ENCODE measurements around the gene ATG7. TPM values are rescaled to one million over a fixed set of nuclear protein-coding genes. Genes with fewer than 3 reads are reported as not detected.
"Not testable (repeated sequence)": the region's sequence is repeated elsewhere in the genome, so short reads cannot be mapped to it uniquely, and the experiment has no call there.

ATG7 gene
- total RNA-seq, 1 experiment from 2014 or later = 50.9 TPM

GRCh38 chr3:11511606-11512005, 239.4 kb downstream of the ATG7 start:
- not testable (repeated sequence) for H2AFZ ChIP-seq (ENCODE audit: low read length); H3K36me3 ChIP-seq (ENCODE audit: insufficient read depth, low read length); H3K4me3 ChIP-seq (ENCODE audit: low read length); H3K27ac ChIP-seq (ENCODE audit: low read length); H3K27me3 ChIP-seq (ENCODE audit: low read length); H3K4me1 ChIP-seq (ENCODE audit: low read length); H3K4me2 ChIP-seq (ENCODE audit: low read depth, low read length, poor library complexity, severe bottlenecking); H3K9me2 ChIP-seq (replicated peaks; ENCODE audit: insufficient read depth, low read length); DNase-seq; H3K9me3 ChIP-seq (ENCODE audit: low read length); H3K9ac ChIP-seq (ENCODE audit: low read length); H4K20me1 ChIP-seq (ENCODE audit: insufficient read depth, low read depth, low read length); H3K79me2 ChIP-seq (ENCODE audit: low read length)

DNA sequence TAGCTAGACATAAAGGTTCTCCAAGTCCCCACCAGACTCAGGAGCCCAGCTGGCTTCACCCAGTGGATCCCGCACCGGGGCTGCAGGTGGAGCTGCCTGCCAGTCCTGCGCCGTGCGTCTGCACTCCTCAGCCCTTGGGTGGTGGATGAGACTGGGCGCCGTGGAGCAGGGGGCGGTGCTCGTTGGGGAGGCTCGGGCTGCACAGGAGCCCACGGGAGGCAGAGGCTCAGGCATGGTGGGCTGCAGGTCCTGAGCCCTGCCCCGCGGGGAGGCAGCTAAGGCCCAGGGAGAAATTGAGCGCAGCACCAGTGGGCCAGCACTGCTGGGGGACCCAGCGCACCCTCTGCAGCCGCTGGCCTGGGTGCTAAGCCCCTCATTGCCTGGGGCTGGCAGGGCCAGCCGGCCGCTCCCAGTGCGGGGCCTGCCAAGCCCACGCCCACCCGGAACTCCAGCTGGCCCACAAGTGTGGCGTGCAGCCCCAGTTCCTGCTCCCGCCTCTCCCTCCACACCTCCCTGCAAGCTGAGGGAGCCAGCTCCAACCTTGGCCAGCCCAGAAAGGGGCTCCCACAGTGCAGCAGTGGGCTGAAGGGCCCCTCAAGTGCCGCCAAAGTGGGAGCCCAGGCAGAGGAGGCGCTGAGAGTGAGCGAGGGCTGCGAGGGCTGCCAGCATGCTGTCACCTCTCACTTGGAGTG, 241.1 kb downstream of the ATG7 start:
- H3K4me1 ChIP-seq (ENCODE audit: low read length); H3K9ac ChIP-seq (ENCODE audit: low read length); H3K79me2 ChIP-seq (ENCODE audit: low read length); H3K4me3 ChIP-seq (ENCODE audit: low read length); H2AFZ ChIP-seq (ENCODE audit: low read length); H3K9me3 ChIP-seq (ENCODE audit: low read length); H3K27me3 ChIP-seq (ENCODE audit: low read length); H3K36me3 ChIP-seq (ENCODE audit: insufficient read depth, low read length); H4K20me1 ChIP-seq (ENCODE audit: insufficient read depth, low read depth, low read length); H3K27ac ChIP-seq (ENCODE audit: low read length); DNase-seq; H3K9me2 ChIP-seq (replicated peaks; ENCODE audit: insufficient read depth, low read length); H3K4me2 ChIP-seq (ENCODE audit: low read depth, low read length, poor library complexity, severe bottlenecking): not testable (repeated sequence)

DNA sequence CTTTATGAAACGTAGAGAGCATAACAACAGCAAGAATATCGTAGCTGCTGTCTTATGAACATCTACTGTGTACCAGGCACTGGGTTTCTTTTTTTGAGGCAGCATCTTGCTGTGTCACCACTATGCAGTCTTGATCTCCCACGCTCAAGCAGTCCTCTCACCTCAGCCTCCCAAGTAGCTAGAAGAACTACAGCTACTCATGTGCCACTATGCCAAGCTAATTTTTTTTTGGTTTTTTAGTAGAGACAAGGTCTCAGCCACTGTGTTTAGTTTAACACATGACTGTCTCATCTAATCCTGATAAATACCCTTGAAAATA, 241.6 kb downstream of the ATG7 start:
- H2AFZ ChIP-seq (ENCODE audit: low read length) = no peak overlapping the region
- no peaks in the 10 kb centered on the region for H4K20me1 ChIP-seq (ENCODE audit: insufficient read depth, low read depth, low read length)
- H3K27ac ChIP-seq (ENCODE audit: low read length) = no peak overlapping the region
- no peak overlapping the region for H3K9ac ChIP-seq (ENCODE audit: low read length)
- no peaks in the 10 kb centered on the region for H3K79me2 ChIP-seq (ENCODE audit: low read length)
- H3K36me3 ChIP-seq (ENCODE audit: insufficient read depth, low read length) = no peaks in the 10 kb centered on the region
- H3K4me1 ChIP-seq (ENCODE audit: low read length) = peaks cover 8% of the 10 kb centered on the region
- no peak overlapping the region for H3K4me3 ChIP-seq (ENCODE audit: low read length)
- H3K9me2 ChIP-seq (replicated peaks; ENCODE audit: insufficient read depth, low read length) = no peaks in the 10 kb centered on the region
- H3K4me2 ChIP-seq (ENCODE audit: low read depth, low read length, poor library complexity, severe bottlenecking) = no peak overlapping the region
- no peaks in the 10 kb centered on the region for H3K27me3 ChIP-seq (ENCODE audit: low read length)
- DNase-seq = no peak
- no peaks in the 10 kb centered on the region for H3K9me3 ChIP-seq (ENCODE audit: low read length)

DNA sequence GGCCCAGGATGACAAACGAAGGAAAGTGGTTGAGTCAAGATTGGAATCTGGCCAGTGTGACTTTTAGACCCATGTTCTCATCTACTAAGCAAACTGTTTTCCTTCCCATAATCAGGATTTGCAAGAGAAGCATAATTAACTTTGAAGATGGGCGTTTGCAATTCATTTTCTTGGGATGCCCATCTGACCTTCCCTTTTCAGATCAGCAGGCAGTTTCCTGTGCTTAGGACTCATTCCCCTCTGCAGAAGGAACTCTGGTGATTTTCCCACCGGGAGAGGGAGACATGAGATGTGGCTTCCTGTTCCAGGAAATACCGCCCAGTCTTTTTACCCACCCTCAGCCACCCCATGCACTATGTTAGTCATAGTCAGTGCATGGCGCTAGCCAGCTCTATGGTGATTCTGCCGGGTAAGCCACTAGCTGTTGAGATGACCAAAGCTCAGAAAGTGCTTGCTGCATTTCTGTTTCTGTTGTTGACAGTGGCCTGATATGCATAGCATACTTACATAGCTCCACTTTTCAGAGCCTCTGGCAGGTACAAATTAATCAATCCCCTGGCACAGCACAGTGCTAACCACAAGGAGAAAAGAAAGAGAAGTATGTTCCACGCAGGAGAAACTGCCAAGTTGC, 242.1 kb downstream of the ATG7 start:
- Histone ChIP-seq H3K27me3 (ENCODE audit: low read length) (no peaks in the 10 kb centered on the region), H3K9ac (ENCODE audit: low read length) (no peak overlapping the region), H3K27ac (ENCODE audit: low read length) (no peak overlapping the region), H3K9me2 (replicated peaks; ENCODE audit: insufficient read depth, low read length) (no peaks in the 10 kb centered on the region), H3K4me1 (ENCODE audit: low read length) (peaks cover 8% of the 10 kb centered on the region), H3K4me3 (ENCODE audit: low read length) (no peak overlapping the region), H3K36me3 (ENCODE audit: insufficient read depth, low read length) (no peaks in the 10 kb centered on the region), H3K9me3 (ENCODE audit: low read length) (no peaks in the 10 kb centered on the region), H2AFZ (ENCODE audit: low read length) (no peak overlapping the region), H3K4me2 (ENCODE audit: low read depth, low read length, poor library complexity, severe bottlenecking) (no peak overlapping the region), H3K79me2 (ENCODE audit: low read length) (no peaks in the 10 kb centered on the region), H4K20me1 (ENCODE audit: insufficient read depth, low read depth, low read length) (no peaks in the 10 kb centered on the region)
- no peak for DNase-seq

GRCh38 chr3:11517601-11518000, 245.4 kb downstream of the ATG7 start:
- Histone ChIP-seq H3K79me2 (ENCODE audit: low read length) (no peaks in the 10 kb centered on the region), H3K9ac (ENCODE audit: low read length) (no peak overlapping the region), H3K4me1 (ENCODE audit: low read length) (no peaks in the 10 kb centered on the region), H3K27me3 (ENCODE audit: low read length) (no peaks in the 10 kb centered on the region), H3K9me3 (ENCODE audit: low read length) (no peaks in the 10 kb centered on the region), H4K20me1 (ENCODE audit: insufficient read depth, low read depth, low read length) (no peaks in the 10 kb centered on the region), H3K36me3 (ENCODE audit: insufficient read depth, low read length) (no peaks in the 10 kb centered on the region), H3K27ac (ENCODE audit: low read length) (no peak overlapping the region), H2AFZ (ENCODE audit: low read length) (no peak overlapping the region), H3K4me3 (ENCODE audit: low read length) (no peak overlapping the region), H3K9me2 (replicated peaks; ENCODE audit: insufficient read depth, low read length) (no peaks in the 10 kb centered on the region), H3K4me2 (ENCODE audit: low read depth, low read length, poor library complexity, severe bottlenecking) (no peak overlapping the region)
- DNase-seq = no peak

GRCh38 chr3:11521167-11521566, 249.0 kb downstream of the ATG7 start:
- no peaks in the 10 kb centered on the region for H3K27me3 ChIP-seq (ENCODE audit: low read length)
- no peak overlapping the region for H3K4me3 ChIP-seq (ENCODE audit: low read length)
- no peak overlapping the region for H2AFZ ChIP-seq (ENCODE audit: low read length)
- H4K20me1 ChIP-seq (ENCODE audit: insufficient read depth, low read depth, low read length) = no peaks in the 10 kb centered on the region
- H3K36me3 ChIP-seq (ENCODE audit: insufficient read depth, low read length) = no peaks in the 10 kb centered on the region
- no peak for DNase-seq
- H3K4me1 ChIP-seq (ENCODE audit: low read length) = no peaks in the 10 kb centered on the region
- no peak overlapping the region for H3K9ac ChIP-seq (ENCODE audit: low read length)
- no peaks in the 10 kb centered on the region for H3K79me2 ChIP-seq (ENCODE audit: low read length)
- H3K9me3 ChIP-seq (ENCODE audit: low read length) = no peaks in the 10 kb centered on the region
- no peak overlapping the region for H3K4me2 ChIP-seq (ENCODE audit: low read depth, low read length, poor library complexity, severe bottlenecking)
- H3K27ac ChIP-seq (ENCODE audit: low read length) = no peak overlapping the region
- H3K9me2 ChIP-seq (replicated peaks; ENCODE audit: insufficient read depth, low read length) = no peaks in the 10 kb centered on the region

DNA sequence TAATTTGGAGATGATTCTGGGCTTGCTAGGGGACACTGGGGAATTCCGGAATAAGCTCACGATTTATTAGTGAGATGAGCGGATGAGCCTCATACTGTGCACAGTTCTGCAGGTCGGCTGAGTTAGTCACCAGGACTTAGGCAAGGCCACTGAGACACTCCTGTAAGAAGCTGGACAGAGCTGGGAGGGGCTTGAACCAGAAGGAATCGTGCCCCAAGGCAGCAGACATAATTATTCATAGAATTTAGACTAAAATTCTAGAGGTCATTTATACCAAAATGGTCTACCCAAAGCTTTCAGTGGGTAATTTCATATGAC, 250.2 kb downstream of the ATG7 start:
- Histone ChIP-seq H3K79me2 (ENCODE audit: low read length) (no peaks in the 10 kb centered on the region), H3K27me3 (ENCODE audit: low read length) (no peaks in the 10 kb centered on the region), H4K20me1 (ENCODE audit: insufficient read depth, low read depth, low read length) (no peaks in the 10 kb centered on the region), H3K9ac (ENCODE audit: low read length) (no peak overlapping the region), H3K36me3 (ENCODE audit: insufficient read depth, low read length) (peaks cover 2% of the 10 kb centered on the region), H3K27ac (ENCODE audit: low read length) (no peak overlapping the region), H3K4me1 (ENCODE audit: low read length) (no peaks in the 10 kb centered on the region), H3K9me2 (replicated peaks; ENCODE audit: insufficient read depth, low read length) (no peaks in the 10 kb centered on the region), H3K4me2 (ENCODE audit: low read depth, low read length, poor library complexity, severe bottlenecking) (no peak overlapping the region), H2AFZ (ENCODE audit: low read length) (no peak overlapping the region), H3K9me3 (ENCODE audit: low read length) (peaks cover 2% of the 10 kb centered on the region), H3K4me3 (ENCODE audit: low read length) (no peak overlapping the region)
- DNase-seq = no peak

DNA sequence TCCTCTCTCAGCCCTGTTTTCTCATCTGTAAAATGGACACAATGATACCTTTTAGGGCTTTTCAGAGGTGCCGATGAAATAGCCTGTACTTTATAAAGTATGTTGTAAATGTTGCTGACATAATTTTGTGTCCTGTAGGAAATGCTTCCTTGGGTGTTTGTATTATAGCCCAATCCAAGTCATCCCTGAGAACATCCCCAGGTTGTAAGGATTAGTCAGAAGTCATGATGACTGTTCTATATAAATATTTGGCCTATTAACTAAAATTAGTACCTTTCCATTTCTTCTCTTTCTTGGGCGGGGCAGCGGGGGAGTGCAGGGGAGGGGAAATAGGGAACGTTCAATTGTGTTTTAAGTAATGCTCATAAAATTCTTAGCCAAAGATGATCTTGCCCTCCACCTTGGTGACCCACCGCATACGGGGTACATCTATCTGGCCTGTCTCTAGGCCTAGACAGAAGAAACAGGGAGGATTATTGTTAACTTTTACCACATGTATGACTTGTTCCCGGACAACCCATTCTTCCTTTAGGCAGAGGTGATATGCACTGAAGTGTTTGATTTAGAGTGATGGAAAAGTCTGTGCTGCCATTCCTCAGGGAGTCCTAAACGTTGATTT, 250.9 kb downstream of the ATG7 start:
- Histone ChIP-seq H3K27ac (ENCODE audit: low read length) (no peak overlapping the region), H3K4me1 (ENCODE audit: low read length) (no peaks in the 10 kb centered on the region), H3K4me2 (ENCODE audit: low read depth, low read length, poor library complexity, severe bottlenecking) (no peak overlapping the region), H3K79me2 (ENCODE audit: low read length) (no peaks in the 10 kb centered on the region), H3K9me2 (replicated peaks; ENCODE audit: insufficient read depth, low read length) (no peaks in the 10 kb centered on the region), H3K9me3 (ENCODE audit: low read length) (peaks cover 5% of the 10 kb centered on the region), H4K20me1 (ENCODE audit: insufficient read depth, low read depth, low read length) (no peaks in the 10 kb centered on the region), H3K36me3 (ENCODE audit: insufficient read depth, low read length) (peaks cover 9% of the 10 kb centered on the region), H3K27me3 (ENCODE audit: low read length) (no peaks in the 10 kb centered on the region), H3K4me3 (ENCODE audit: low read length) (no peak overlapping the region), H2AFZ (ENCODE audit: low read length) (no peak overlapping the region), H3K9ac (ENCODE audit: low read length) (no peak overlapping the region)
- no peak for DNase-seq
